ENCODE data around the gene DNM3. TPM values are rescaled to one million over a fixed set of nuclear protein-coding genes. Genes with fewer than 3 reads are reported as not detected.

Gene DNM3
- total and polyA plus RNA-seq, 9 donors, result 3.1 to 6.5 (median 4.4) TPM

GRCh38 chr1:172449585-172450523 lies 608.6 kb downstream of the DNM3 start:
- Histone ChIP-seq H3K4me3 (no peak overlapping the region), H3K27ac (no peak overlapping the region), H3K4me1 (ENCODE audit: insufficient read depth) (no peaks in the 10 kb centered on the region), H3K9me3 (no peaks in the 10 kb centered on the region), H3K27me3 (no peaks in the 10 kb centered on the region), H3K36me3 (no peaks in the 10 kb centered on the region)
- TF ChIP-seq CTCF (IDR thresholded peaks at IDR 0.05), result peak; percentile 46 to 73 (median 59)
- no peak for TF ChIP-seq EP300 (IDR thresholded peaks at IDR 0.05)
- peak; percentile 28 to 67 (median 45) for DNase-seq
- intact Hi-C loops (cut with DNase I), result loop anchor here in 2 of 4 donors (10.0 kb wide), 4 partner anchors 265 to 645 kb away; no protein-coding TSS in a partner anchor
- WGBS, 3 donors, result 47 to 57% (median 50%) methylated on average over 18 of the region's 18 CpGs

DNA sequence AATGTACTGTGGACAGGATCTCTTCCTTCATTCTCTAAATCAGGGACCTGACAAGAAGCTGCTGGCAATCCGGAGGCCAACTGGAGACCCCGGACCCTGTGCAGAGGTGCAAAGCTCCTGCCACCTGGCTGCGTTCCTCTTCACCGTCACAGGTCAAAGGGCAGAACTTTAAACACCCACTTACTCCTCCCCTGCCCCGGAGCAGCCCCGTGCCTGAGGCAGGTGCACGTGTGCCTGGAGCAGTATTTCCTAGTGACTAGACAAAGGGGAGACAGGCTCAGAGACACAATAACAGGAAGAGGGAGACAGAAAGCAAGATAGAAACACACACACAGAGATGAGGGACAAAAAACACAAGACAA lies 609.2 kb downstream of the DNM3 start:
- 41 to 50% (median 43%) methylated on average over 7 of the region's 7 CpGs for WGBS, 3 donors
- TF ChIP-seq POLR2A (IDR thresholded peaks at IDR 0.05) (no peak), CTCF (IDR thresholded peaks at IDR 0.05) (no peak), EP300 (IDR thresholded peaks at IDR 0.05) (no peak)
- Histone ChIP-seq H3K27ac (no peak overlapping the region), H3K4me3 (no peak overlapping the region), H3K4me1 (ENCODE audit: insufficient read depth) (no peaks in the 10 kb centered on the region), H3K36me3 (no peaks in the 10 kb centered on the region), H3K27me3 (no peaks in the 10 kb centered on the region), H3K9me3 (no peaks in the 10 kb centered on the region)
- peak in 1 of 5 donors; percentile 42 for DNase-seq
- intact Hi-C loops (cut with DNase I), result loop anchor here in 1 of 4 donors (10.0 kb wide), 1 partner anchor 274 kb away; no protein-coding TSS in a partner anchor

DNA sequence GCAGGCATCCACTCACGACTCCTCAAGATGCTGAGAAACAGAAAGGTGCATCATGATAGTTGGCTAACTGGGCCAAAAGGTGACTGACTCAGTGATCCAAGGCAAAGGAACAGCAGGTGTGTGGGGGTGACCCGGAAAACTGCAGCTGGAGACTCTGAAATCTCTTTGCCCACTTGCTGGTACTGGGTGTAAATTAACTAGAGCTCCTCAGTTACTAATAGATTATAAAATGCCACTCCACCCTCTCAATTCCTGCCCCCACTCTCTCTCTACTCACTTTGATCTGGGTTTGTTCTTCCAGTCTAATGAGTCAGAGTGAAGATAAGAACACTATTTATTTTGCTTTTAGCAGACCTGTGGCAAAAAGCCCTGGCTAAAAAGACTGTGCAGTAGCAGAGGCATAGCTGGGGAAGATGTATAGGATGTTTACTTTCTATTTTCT lies 609.7 kb downstream of the DNM3 start:
- no peaks in the 10 kb centered on the region for H3K36me3 ChIP-seq
- TF ChIP-seq POLR2A (IDR thresholded peaks at IDR 0.05), result no peak
- TF ChIP-seq EP300 (IDR thresholded peaks at IDR 0.05), result no peak
- no peak for TF ChIP-seq CTCF (IDR thresholded peaks at IDR 0.05)
- DNase-seq, result no peak
- no peaks in the 10 kb centered on the region for H3K4me1 ChIP-seq (ENCODE audit: insufficient read depth)
- 33 to 42% (median 42%) methylated on average over 2 of the region's 2 CpGs for WGBS, 3 donors
- no peak overlapping the region for H3K4me3 ChIP-seq
- H3K9me3 ChIP-seq, result no peaks in the 10 kb centered on the region
- no peaks in the 10 kb centered on the region for H3K27me3 ChIP-seq
- intact Hi-C loops (cut with DNase I), result loop anchor here in 1 of 4 donors (10.0 kb wide), 1 partner anchor 274 kb away; no protein-coding TSS in a partner anchor
- H3K27ac ChIP-seq, result no peak overlapping the region

- Histone ChIP-seq H3K4me1 (ENCODE audit: insufficient read depth) (no peaks in the 10 kb centered on the region), H3K36me3 (no peaks in the 10 kb centered on the region)
- intact Hi-C loops (cut with DNase I), result loop anchor here in 1 of 4 donors (10.0 kb wide), 1 partner anchor 272 kb away; no protein-coding TSS in a partner anchor
Observed at GRCh38 chr1:172452536-172453152, 611.3 kb downstream of the DNM3 start.

More at GRCh38 chr1:172452536-172453152, 611.3 kb downstream of the DNM3 start:
- no peaks in the 10 kb centered on the region for H3K27me3 ChIP-seq
- H3K27ac ChIP-seq, result no peak overlapping the region
- no peak overlapping the region for H3K4me3 ChIP-seq
- TF ChIP-seq CTCF (IDR thresholded peaks at IDR 0.05) (no peak), EP300 (IDR thresholded peaks at IDR 0.05) (no peak), POLR2A (IDR thresholded peaks at IDR 0.05) (no peak)
- 78 to 88% (median 78%) methylated on average over 7 of the region's 7 CpGs for WGBS, 3 donors
- no peaks in the 10 kb centered on the region for H3K9me3 ChIP-seq
- DNase-seq, result no peak
